ENCODE measurements around the gene GTF3C5.

DNA sequence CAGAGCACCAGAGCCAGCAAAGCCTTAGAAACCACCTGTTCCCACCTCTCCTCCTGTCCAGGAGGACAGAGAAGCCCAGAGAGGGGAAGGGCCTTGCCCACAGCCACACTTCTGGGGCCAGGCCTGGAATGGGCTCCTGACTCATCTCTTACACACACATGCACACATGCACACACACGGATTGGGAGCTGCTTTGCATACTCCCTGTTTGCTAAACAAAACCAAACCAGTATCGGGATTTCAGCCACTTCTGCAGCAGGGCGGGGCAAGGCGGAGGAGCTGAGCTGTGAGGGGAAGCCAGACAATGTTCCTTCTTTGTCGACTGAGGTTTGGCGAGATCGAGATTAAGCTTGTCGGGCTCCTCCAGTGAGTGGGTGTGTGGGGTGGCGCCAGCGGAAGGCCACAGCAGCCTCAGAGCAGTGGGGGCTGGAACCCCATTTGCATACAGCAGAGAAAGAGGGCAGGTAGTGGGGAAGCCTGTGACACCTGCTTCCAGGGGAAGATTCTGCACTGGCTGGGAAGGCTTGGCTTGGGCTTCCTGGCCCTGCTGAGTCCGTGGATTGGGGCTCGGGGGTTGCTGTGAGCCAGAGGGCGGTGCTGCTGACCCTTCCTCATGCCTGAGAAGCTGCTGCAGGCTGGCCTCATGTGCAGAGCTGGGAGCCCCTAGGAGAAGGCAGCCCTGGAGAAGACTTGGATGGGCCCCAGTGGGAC, 36.2 kb upstream of the GTF3C5 start:
- TF ChIP-seq, protein P1, sequence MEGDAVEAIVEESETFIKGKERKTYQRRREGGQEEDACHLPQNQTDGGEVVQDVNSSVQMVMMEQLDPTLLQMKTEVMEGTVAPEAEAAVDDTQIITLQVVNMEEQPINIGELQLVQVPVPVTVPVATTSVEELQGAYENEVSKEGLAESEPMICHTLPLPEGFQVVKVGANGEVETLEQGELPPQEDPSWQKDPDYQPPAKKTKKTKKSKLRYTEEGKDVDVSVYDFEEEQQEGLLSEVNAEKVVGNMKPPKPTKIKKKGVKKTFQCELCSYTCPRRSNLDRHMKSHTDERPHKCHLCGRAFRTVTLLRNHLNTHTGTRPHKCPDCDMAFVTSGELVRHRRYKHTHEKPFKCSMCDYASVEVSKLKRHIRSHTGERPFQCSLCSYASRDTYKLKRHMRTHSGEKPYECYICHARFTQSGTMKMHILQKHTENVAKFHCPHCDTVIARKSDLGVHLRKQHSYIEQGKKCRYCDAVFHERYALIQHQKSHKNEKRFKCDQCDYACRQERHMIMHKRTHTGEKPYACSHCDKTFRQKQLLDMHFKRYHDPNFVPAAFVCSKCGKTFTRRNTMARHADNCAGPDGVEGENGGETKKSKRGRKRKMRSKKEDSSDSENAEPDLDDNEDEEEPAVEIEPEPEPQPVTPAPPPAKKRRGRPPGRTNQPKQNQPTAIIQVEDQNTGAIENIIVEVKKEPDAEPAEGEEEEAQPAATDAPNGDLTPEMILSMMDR (conservative IDR thresholded peaks at IDR 0.05; ENCODE audit: low read length): no peak
- TF ChIP-seq EZH2phosphoT487 (IDR thresholded peaks at IDR 0.05; ENCODE audit: borderline replicate concordance, low read depth, low read length): no peak

Data from OCI-LY7 (cell line).